ENCODE measurements around the gene GALNT10. TPM values are rescaled to one million over a fixed set of nuclear protein-coding genes. Genes with fewer than 3 reads are reported as not detected.

The GALNT10 gene
- total RNA-seq, 1 donor, result 46.5 TPM

- TF ChIP-seq CTCF (IDR thresholded peaks at IDR 0.05; ENCODE audit: insufficient read depth, low read length), result no peak
- H3K4me3 ChIP-seq (ENCODE audit: low read depth, low read length), result no peak overlapping the region
Observed at GRCh38 chr5:154203798-154204578, 13.5 kb downstream of the GALNT10 start.

GRCh38 chr5:154205441-154206117 lies 15.0 kb downstream of the GALNT10 start:
- no peak for DNase-seq (ENCODE audit: low read depth)
- no peak for TF ChIP-seq CTCF (IDR thresholded peaks at IDR 0.05; ENCODE audit: insufficient read depth, low read length)
- no peak overlapping the region for H3K4me3 ChIP-seq (ENCODE audit: low read depth, low read length)

More at GRCh38 chr5:154203798-154204578, 13.5 kb downstream of the GALNT10 start:
- DNase-seq (ENCODE audit: low read depth), result no peak

GRCh38 chr5:154206311-154206710 lies 15.8 kb downstream of the GALNT10 start:
- H3K4me3 ChIP-seq (ENCODE audit: low read depth, low read length), result no peak overlapping the region
- no peak for TF ChIP-seq CTCF (IDR thresholded peaks at IDR 0.05; ENCODE audit: insufficient read depth, low read length)
- no peak for DNase-seq (ENCODE audit: low read depth)

- no peak overlapping the region for H3K4me3 ChIP-seq (ENCODE audit: low read depth, low read length)
- TF ChIP-seq CTCF (IDR thresholded peaks at IDR 0.05; ENCODE audit: insufficient read depth, low read length), result no peak
Observed at GRCh38 chr5:154207204-154207603, 16.7 kb downstream of the GALNT10 start.

GRCh38 chr5:154209591-154210081 lies 19.1 kb downstream of the GALNT10 start:
- DNase-seq (ENCODE audit: low read depth), result no peak
- TF ChIP-seq CTCF (IDR thresholded peaks at IDR 0.05; ENCODE audit: insufficient read depth, low read length), result no peak
- H3K4me3 ChIP-seq (ENCODE audit: low read depth, low read length), result no peak overlapping the region

More at GRCh38 chr5:154207204-154207603, 16.7 kb downstream of the GALNT10 start:
- DNase-seq (ENCODE audit: low read depth), result no peak

- no peak for TF ChIP-seq CTCF (IDR thresholded peaks at IDR 0.05; ENCODE audit: insufficient read depth, low read length)
- no peak overlapping the region for H3K4me3 ChIP-seq (ENCODE audit: low read depth, low read length)
- DNase-seq (ENCODE audit: low read depth), result no peak
Observed at GRCh38 chr5:154210163-154210562, 19.6 kb downstream of the GALNT10 start.

Data from fibroblast of the aortic adventitia (primary cell).